Activated T-cell treated with anti-CD3 and anti-CD28 coated beads for 4 hours (primary cell): ENCODE results near the gene AUTS2.
"Not testable (repeated sequence)": the region's sequence is repeated elsewhere in the genome, so short reads cannot be mapped to it uniquely, and the experiment has no call there.

ENCODE experiments used
- DNase-seq: peaks from one replicate; pipeline ENCODE4 v3.0.0-alpha.2; 2020

The AUTS2 gene

DNA sequence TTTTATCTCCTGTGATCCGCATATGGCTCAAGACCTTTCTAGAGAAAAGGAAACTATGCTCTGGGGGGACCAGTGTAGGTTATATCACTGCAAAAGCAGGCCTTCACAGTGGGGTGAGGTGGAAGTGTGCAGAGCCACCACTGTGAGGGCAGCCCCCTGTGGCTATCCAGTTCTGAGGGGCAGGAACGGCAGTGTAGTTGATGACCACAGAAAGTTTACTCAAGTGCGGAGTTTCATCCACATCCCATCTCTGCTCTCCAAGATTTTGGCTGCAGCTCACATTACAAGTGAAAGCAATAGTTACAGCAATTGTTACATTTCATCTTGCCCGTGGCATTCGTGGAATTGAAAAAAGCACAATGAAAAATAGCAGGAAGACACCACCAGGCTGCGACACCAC is 1187.8 kb downstream of the AUTS2 start:
- DNase-seq: no peak

DNA sequence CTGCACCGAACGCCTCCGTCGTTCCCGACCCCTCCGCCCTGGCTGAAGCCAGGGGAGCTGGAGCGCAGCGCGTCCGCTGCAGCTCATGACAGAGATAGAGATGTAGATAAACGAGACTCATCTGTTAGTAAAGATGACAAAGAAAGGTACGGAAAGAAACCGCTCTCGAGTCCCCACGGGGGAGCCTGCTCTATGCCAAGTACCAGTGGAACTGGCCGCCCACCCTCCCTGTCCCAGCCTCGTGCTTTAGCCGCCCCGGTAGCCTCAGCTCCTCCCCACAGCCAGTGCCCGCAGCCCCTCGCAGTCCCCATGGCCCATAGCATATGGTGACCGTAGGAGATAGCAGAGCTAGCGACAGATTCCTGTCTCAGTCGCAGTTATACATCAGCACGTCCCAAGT is 1189.0 kb downstream of the AUTS2 start:
- DNase-seq: no peak

DNA sequence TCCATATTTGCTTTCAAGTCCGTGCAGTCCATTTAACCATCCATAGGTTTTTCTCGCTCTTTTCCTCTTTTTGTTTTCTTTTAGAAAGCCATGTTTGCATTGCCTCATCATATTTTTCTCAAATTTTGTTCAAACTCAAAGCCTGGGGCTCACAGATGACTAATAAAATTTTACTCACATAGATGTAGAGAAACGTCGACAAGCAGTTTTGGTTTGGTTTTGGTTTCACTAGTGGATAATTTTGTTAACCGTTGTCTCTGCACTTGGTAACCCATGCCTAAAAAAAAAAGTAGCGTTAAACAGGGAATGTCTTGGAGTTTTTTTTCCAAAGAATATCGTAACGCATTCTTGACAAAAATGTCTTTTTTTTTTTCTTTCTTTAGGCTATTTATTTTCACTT is 1189.5 kb downstream of the AUTS2 start:
- DNase-seq: no peak

DNA sequence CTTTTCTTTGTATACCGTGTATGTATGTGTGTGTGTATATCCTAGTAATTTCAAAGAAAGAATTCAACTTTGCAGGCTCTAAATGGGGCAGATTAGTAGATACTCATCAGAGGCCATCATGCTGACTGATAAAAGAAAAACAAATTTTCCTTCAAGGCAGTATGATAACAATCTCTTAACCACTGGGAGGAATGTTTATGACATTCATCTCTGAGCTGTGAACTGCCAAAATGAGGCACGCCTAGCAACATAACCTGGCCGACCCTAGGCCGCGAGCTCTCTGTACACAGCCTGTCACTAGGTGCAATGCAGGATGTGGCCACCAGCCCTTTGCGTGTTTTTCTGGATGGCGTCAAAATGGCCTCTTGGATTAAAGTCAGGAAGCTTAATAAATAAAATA is 1190.0 kb downstream of the AUTS2 start:
- no peak for DNase-seq

DNA sequence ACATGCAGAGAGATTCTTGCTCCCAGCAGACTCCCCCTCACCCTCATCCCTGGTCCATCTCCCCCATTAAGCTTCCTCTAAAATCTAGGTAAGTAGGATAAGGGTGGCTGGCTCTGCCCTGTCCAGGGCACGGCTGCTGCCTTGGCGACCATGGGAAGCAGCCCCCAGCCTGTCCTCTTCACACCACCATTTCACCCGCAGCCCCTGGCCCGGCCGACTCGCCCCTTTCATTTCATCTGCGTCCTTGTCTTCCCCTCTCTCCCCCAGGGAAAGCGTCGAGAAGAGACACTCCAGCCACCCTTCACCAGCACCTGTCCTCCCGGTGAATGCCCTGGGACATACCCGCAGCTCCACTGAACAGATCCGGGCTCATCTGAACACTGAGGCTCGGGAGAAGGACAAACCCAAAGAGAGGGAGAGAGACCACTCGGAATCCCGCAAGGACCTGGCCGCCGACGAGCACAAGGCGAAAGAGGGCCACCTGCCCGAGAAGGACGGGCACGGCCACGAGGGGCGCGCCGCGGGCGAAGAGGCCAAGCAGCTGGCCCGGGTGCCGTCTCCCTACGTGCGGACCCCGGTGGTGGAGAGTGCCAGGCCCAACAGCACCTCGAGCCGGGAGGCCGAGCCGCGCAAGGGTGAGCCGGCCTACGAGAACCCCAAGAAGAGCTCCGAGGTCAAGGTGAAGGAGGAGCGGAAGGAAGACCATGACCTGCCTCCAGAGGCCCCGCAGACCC is 1191.4 kb downstream of the AUTS2 start:
- DNase-seq: no peak

DNA sequence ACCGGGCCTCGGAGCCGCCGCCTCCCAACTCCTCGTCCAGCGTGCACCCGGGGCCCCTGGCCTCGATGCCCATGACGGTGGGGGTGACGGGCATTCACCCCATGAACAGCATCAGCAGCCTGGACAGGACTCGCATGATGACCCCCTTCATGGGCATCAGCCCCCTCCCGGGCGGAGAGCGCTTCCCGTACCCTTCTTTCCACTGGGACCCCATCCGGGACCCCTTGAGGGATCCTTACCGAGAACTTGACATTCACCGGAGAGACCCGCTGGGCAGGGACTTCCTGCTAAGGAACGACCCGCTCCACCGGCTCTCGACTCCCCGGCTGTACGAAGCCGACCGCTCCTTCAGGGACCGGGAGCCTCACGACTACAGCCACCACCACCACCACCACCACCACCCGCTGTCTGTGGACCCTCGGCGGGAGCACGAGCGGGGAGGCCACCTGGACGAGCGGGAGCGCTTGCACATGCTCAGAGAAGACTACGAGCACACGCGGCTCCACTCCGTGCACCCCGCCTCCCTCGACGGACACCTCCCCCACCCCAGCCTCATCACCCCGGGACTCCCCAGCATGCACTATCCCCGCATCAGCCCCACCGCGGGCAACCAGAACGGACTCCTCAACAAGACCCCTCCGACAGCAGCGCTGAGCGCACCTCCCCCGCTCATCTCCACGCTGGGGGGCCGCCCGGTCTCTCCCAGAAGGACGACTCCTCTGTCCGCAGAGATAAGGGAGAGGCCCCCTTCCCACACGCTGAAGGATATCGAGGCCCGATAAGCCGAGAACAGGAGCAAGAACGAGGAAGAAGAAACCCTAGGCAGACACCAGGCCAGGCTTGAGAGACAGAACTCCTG is 1192.2 kb downstream of the AUTS2 start:
- no peak for DNase-seq

DNA sequence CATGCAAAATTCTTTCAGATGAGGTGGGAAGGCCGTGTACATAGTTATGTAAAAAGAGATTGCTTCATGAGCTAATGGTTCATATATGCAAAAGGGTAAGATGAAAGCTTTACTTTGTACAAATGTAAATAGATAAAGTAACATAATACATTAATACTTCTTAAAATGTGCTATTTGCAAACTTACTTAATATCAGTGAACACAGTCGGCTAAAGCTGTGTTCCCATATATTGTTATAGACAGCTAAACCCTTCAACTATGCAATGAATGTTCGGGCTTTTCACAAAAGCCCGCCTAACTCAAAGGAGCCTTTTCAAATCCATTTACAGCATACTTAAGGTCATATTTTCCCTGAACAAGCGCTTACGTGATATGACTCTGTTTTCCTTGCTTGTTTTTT is 1193.1 kb downstream of the AUTS2 start:
- DNase-seq: no peak

DNA sequence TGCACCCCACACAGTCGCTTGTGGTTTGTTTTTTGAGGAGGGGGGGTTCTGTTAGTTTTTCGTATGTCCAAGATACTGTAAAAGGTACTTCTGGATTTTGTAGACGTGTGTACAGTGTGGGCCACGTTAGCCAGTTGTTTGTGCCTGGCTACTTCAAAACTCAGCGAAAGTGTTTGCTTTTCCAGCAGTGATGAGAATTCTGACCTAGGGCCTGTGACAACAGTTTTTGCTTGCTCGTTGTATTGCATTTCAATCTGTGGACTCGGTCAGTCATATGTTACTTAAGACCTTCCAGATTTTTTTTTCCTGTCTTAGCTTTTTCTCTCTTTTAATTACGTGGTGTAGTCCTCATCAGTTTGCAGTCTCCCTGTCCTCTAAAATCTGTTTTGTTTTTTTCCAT is 1194.8 kb downstream of the AUTS2 start:
- DNase-seq: no peak

DNA sequence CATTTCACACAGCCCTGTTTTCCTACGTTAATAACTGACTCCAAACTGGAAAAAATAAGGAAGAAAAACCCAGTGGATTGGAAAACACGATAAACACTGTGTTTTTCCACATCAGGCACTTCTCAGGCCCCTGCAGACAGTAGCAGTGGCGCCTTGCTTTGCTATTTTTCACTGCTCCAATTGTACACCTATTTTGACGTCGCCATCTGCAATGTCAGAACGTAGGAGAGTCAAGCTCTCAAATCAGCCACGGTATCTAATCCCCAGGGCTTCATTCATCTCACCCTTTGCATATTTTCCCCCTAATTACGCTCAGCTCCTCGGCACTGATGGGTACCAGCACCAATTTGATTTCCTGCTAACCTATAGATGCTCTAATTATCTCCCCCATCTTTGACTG is 1195.5 kb downstream of the AUTS2 start:
- no peak for DNase-seq

DNA sequence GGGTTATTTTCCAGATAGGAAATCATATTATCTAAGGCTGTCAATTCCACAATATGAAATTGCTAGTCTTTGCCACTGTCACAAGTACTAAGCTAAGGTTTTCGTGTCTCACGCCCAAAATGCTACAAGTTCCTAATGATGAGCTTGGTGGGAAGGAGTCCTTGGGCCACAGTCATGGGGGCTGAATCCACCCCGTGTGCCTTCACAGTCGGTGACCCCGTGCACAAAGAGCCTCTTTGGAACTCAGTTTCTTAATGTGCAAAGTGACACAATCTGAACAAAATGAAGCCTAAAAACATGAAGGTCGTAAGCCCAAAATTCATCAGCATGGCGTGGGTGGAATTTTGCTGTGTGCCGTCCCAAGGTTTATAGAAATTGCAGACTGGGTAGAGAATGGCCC is 1196.7 kb downstream of the AUTS2 start:
- DNase-seq: no peak

DNA sequence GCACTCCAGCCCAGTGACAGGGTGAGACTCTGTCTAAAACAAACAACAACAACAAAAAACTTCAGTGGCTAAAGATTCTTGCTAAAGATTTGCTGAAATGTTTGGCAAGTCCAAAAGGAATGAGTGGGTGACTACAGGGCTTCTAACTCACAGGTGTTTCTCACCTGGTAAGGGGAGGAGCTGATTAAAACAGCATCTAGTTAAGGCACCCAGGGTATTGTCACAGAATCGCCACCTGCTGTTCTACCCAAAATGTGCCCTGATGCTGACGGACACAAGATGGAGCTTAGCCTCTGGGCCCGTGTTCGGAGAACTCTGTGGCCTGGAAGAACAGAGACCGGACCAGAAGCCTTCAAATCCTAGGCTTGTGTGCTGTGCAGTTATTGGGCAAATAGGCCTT is 1197.7 kb downstream of the AUTS2 start:
- DNase-seq: no peak

DNA sequence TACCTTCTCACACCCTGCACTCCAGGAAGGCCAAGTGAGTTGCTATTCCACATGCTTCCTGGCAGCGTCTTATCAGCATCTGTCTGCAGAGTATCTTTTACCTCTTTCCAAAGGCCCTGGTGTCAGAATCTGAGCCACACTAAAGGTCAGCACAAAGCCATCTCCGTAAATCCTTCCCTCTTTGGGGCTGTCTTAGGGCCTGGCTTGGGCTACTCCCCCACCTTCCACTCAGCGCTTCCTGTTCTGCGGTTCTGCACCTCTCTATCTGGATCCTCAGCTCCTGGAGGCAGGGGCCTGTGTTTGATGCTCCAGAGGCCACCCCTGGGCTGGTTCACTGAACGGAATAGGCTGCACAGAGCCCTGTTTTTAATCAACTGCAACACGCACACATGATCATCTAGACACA is 1198.8 kb downstream of the AUTS2 start:
- DNase-seq: no peak

DNA sequence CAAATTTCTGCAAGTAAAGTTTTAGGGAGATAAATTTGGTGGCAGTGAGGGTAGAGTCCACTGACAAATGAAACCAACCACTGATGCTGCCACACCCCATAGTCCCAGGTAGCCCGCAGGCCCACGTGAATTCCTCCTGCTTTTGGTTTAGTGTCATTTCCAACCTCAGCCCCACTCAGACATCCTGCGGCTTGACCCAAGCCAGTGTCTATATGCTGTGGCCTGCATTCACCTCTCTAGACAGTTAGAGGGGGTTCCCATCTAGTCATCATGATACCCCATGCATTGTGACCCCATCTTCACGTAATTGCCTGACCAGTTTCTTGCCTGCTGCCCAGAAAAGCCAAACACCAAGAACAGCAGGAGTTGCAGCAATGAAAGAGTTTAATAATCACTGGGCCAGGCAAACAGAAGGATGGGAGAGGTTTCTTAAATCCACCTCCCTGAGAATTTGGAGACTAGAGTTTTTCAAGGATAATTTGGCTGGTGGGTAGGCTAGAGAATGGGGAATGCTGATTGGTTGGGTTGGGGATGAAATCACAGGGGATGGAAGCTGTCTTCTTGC is 1201.6 kb downstream of the AUTS2 start:
- DNase-seq: no peak

DNA sequence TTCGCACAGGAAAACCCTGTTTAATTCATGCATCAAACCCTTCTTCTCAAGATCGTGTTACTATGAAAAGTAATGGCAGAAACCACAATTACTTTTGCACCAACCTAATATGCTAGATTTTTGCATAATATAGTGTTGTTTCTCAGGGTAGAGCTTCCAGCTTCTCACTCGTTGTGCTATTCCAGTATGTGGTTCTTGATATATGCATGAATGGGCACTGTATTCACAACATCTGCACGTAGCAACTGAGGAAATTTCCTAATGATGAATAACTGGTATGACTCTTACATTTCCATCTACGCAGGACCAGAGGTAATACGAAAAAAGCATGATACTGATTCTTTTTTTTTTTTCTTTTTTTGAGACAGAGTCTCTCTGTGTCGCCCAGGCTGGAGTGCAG is 1207.1 kb downstream of the AUTS2 start:
- DNase-seq: no peak

DNA sequence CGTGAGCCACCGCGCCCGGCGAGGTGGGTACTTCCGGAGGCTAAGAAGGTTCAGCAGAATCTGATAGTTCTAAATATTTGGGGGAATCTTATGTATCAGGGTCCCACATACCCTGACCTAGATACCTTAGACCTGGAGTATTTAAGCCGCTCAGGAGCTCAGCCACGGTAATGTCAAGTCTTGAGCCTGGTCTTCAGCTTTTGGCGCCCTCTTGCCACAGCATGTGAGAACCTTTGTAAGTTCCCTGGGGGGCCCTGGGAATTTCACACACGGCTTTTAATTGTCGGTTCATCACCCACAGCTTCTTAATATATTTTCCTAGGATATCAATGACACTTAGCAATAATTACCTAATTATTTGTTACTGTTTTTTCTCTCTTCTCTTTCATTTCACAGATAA is 1209.4 kb downstream of the AUTS2 start:
- DNase-seq: no peak

DNA sequence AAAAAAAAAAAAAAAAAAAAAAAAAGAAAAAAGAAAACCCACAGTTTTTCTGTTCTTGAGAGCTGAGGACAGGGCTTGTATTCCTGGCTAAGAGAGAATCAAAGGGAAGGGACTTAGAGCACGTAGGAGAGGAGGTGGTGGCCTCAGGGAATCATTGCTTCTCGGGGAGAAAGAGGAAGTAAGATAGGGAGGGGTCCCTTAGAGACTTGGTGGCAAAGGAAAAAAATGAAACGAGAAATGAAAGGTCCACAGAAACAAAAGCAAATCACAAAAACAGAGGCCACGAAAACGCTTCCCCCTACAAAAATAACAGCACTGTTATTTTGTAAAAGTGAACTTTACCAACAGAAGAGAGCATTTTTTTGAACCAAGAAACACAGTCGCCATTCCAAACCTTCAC is 1210.6 kb downstream of the AUTS2 start:
- DNase-seq: no peak

DNA sequence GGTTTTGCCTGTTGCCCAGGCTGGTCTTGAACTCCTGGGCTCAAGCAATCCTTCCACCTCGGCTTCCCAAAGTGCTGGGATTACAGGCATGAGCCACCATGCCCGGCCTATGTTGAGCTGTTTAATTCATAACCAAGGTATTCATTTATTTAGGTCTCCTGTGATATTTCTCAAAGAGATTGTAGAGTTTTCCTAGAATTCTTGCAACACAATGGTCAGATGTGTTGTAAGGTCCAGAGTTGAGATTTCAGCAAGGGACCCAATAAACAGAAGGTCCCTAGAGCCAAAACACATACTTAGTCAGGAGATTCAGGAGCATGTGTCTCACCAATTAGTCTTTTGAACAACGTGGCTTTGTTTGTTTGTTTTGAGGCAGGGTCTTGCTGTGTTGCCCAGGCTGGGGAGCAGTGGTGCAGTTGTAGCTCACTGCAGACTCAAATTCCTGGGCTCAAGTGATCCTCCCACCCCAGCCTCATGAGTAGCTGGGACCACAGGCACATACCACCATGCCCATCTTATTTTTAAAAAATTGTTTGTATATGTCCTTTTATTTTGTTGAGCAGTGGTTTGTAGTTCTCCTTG is 1212.4 kb downstream of the AUTS2 start:
- no peak for DNase-seq

DNA sequence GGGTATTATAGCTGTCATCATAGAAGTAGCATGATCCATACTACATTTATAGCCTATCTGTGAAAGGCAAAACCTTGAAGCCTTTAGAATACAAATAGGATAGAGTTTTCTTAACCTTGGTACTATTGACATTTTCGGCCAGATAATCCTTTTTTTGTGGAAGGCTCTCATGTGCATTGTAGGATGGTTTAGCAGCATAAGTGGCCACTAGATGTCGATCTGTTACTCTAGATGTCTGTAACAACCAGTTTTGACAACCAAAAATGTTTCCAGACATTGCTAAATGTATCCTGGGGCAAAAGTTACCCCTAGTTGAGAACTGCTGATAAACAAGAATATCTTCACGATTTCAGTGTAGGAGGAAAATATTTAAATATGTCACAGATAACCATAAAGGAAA is 1214.2 kb downstream of the AUTS2 start:
- no peak for DNase-seq

DNA sequence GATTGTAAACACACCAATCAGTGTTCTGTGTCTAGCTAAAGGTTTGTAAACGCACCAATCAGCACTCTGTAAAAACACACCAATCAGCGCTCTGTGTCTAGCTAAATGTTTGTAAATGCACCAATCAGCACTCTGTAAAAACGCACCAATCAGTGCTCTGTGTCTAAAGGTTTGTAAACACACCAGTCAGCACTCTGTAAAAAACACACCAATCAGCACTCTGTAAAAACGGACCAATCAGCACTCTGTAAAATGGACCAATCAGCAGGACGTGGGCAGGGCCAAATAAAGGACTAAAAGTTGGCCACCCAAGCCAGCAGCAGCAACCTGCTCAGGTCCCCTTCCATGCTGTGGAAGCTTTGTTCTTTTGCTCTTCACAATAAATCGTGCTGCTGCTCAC is 1224.2 kb downstream of the AUTS2 start:
- DNase-seq: not testable (repeated sequence)

DNA sequence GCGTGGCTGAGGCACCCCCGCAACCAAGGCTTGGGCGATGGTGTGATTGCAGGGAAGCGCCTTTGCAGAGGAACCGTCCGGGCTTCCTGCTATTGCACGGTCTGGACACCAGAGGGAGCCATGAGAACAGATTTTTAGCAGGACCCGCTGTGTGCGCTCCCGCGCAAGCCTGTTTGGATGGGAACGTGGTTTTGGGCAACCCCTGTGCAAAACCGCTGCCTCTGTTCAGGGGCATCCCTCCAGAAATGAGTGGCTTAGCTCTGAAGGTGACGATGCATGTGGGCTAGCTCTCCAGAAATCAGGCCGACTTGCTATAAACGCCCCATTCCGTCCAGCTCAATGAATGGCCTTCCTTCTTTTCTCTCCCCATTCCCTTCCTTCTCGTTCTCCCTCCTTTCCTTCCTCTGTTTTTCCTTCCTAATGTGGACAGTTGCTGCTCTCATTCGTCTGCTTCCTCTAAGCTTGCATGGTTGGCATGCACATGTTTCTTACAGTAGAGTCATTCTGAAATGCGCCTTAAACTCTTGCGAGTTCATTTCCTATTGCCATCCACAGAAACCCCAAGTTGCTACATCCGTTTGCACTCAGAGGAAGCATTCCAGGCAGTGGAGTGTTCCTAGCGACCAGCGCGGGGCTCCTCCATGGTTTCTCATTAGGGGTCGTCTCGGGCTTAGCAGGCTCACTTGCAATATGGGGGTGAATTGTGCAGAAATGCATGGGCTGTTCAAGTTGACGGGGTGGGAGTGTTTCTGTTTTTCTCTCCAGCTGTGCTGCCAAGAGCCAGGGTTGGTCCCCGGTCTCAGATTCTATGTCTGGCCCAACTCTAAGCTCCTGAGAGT is 1231.2 kb downstream of the AUTS2 start:
- peak; percentile 23 for DNase-seq

DNA sequence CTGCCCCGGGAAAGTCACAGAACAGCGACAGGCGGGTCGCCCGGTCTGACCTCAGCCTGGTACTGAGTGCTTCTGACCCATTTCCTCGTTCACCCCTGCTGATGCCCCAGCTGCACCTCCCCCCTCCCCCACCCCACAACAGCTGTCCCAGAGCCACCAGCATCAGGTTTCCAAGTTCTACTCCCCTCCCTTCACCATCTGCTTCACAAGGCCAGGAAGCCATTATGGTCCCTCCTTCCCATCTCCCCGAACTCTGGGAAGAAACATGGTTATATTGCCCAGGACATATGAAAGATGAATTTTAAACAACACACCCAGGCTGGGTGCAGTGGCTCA is 1231.8 kb downstream of the AUTS2 start:
- no peak for DNase-seq

DNA sequence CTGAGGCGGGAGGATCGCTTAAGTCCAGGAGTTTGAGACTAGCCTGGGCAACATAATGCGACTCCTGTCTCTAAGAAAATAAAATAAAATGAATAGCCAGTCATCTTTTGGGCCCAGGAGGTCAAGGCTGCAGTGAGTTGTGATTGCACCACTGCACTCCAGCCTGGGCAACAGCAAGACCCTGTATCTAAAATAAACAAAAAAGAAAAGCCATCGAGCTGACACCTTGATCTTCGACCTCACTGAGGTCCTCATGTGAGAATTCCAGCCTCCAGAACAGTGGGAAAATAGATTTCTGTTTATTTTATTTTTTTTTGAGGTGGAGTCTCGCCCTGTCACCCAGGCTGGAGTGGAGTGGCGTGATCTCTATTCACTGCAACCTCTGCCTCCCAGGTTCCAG is 1232.2 kb downstream of the AUTS2 start:
- DNase-seq: no peak

DNA sequence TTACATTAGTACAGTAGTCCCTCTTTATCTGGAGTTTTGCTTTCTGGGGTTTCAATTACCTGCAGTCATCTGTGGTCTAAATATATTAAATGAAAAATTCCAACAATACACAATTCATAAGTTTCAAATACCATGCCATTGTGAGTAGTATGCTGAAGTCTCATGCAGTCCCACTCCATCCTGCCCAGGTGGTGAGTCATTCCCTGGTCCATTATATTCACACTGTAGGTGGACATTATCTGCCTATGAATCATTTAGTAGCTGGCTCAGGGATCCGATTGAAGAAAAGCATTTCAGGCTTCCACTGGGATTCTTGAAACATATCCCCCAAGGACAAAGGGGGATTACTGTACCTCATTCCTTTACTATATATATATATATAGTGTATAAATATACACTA is 1235.5 kb downstream of the AUTS2 start:
- no peak for DNase-seq
